Activated naive CD8-positive, alpha-beta T cell treated with anti-CD3 and anti-CD28 coated beads for 36 hours (primary cell): Measurements from ENCODE around the gene MAP3K14. TPM values are rescaled to one million over a fixed set of nuclear protein-coding genes. Genes with fewer than 3 reads are reported as not detected.
"Not testable (repeated sequence)": the region's sequence is repeated elsewhere in the genome, so short reads cannot be mapped to it uniquely, and the experiment has no call there.

ENCODE experiments used
- DNase-seq: peaks from one replicate; pipeline ENCODE4 v3.0.0; 2021
- H3K27ac Mint-ChIP-seq: one replicate; pipeline ENCODE4 v1.8.0; 2022; ENCODE audit warnings: mild to moderate bottlenecking, moderate library complexity, mixed read lengths
- H3K27me3 Mint-ChIP-seq: one replicate; pipeline ENCODE4 v1.8.0; 2022; ENCODE audit warnings: mild to moderate bottlenecking, mixed read lengths
- H3K36me3 Mint-ChIP-seq: one replicate; pipeline ENCODE4 v1.8.0; 2021; ENCODE audit warnings: mild to moderate bottlenecking, mixed read lengths
- H3K4me1 Mint-ChIP-seq: one replicate; pipeline ENCODE4 v1.8.0; 2021; ENCODE audit warnings: mixed read lengths
- H3K4me3 Mint-ChIP-seq: one replicate; pipeline ENCODE4 v1.8.0; 2022; ENCODE audit warnings: mild to moderate bottlenecking, moderate library complexity, mixed read lengths
- H3K9me3 Mint-ChIP-seq: one replicate; pipeline ENCODE4 v1.8.0; 2022; ENCODE audit warnings: mixed read lengths
- total RNA-seq, 2 experiments: library from RNA; stranded (reverse); gene quantifications; one replicate each; pipeline ENCODE4 v1.2.3, GENCODE V29; 2021

MAP3K14 gene
- total RNA-seq, 2 experiments from 2014 or later = 27.1 to 28.3 TPM

DNA sequence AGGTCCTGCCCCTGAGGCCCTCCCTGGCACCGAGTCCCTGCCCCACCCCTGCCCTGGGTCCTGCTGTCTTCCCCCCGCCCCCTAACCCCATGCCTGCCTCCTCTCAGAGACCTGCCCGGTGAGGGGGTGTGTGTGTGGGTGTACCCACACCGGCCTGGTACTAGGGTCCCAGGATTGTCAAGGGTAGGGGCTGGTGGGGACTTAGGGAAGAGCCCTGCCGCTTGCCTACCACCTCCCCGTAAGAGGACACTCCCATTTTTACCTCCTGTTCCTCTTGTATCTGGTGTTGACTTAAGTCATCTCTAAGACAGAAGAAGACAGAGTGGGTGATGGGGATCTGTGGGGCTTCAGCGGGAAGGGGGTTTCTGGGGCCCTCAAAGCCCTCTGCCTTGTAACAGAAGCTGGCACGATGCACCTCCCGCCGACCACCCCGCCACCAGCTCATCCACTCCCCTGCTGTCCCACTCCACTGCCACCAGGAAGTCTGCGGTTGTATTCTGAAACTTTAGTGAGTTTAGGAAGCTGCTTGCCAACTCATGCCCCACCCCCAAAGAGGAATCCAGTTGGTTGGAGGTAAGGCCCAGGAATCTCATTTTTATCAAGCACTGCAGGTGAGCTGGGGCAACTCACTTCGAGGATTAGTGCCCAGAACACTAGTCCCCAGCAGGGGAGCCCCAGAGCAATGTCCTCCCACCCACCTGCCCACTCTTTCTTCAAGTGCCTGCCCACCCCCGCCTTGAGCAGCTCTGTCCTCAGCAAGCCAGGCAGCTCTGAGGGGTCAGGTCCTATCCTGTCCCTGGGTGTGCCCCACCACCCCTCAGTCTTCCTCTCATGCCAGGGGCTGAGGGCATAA, 60.5 kb downstream of the MAP3K14 start:
- DNase-seq = no peak
- Mint-ChIP-seq H3K4me1 (peaks cover 58% of the 10 kb centered on the region), H3K9me3 (no peaks in the 10 kb centered on the region), H3K27ac (peak overlapping the region; percentile 69), H3K4me3 (no peak overlapping the region), H3K27me3 (no peaks in the 10 kb centered on the region), H3K36me3 (peaks cover 18% of the 10 kb centered on the region)

DNA sequence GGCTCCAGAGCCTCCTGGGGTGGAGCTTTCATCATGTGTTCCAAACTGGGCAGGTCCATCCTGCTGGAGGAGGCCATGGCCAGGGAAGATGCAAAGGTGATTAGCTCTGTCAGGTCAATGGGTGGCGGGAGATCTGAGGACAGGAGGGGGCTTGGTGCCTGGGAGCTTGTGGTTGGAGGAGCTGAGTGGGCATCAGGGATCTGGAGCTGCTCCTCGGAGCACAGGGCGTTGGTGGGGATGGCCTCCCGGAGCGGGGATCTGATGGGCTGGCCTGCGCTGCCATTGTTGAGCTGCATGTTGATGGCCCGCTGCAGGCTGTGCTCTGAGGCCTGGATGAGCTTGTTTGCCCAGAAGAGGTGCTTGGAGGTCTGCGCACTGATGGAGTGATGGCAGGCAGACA, 61.5 kb downstream of the MAP3K14 start:
- H3K4me1 Mint-ChIP-seq = peaks cover 53% of the 10 kb centered on the region
- H3K27ac Mint-ChIP-seq = peak overlapping the region; percentile 12
- no peak overlapping the region for H3K4me3 Mint-ChIP-seq
- H3K36me3 Mint-ChIP-seq = peaks cover 14% of the 10 kb centered on the region
- no peaks in the 10 kb centered on the region for H3K27me3 Mint-ChIP-seq
- DNase-seq = no peak
- H3K9me3 Mint-ChIP-seq = no peaks in the 10 kb centered on the region

DNA sequence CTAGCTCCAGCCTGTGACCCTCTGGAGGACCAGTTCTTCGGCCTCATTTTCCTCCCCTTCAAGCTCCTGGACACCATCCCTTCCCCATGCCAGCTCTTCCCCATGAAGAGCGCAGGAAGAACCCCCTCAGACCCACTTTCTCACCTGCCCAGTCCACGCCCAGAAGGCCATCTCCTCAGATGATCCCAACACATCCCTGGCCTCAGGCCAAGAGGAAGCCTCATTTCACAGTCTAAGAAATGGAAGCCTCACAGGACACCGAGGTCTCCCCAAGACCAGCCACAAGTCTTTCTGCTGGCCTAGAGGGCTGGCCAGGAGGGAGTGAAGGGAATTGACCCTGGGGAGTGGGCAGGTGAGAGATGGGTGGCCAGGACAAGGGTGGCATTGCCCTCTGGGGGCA, 62.9 kb downstream of the MAP3K14 start:
- H3K27me3 Mint-ChIP-seq = no peaks in the 10 kb centered on the region
- H3K4me1 Mint-ChIP-seq = peaks cover 59% of the 10 kb centered on the region
- H3K27ac Mint-ChIP-seq = peak overlapping the region; percentile 85

DNA sequence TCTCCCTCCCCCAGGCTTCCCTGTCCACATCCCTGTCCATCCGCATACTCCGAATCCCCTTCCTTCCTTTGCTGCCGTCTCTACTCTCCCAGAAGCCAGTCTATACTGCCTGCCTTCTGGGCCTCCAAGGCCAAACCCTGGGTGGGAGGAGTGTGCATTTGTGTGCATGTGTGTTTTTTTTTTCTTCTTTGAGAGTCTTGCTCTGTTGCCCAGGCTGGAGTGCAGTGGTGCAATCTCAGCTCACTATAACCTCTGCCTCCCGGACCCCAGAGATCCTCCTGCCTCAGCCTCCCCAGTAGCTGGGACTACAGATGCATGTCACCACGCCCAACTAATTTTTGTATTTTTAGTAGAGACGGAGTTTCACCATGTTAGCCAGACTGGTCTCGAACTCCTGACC, 63.6 kb downstream of the MAP3K14 start:
- not testable (repeated sequence) for DNase-seq, H3K9me3 Mint-ChIP-seq, H3K27me3 Mint-ChIP-seq
- Mint-ChIP-seq H3K4me3 (peak overlapping the region; percentile 54), H3K36me3 (peaks cover 28% of the 10 kb centered on the region), H3K27ac (peak overlapping the region; percentile 85), H3K4me1 (peaks cover 65% of the 10 kb centered on the region)

More for the DNA sequence above, 62.9 kb downstream of the MAP3K14 start:
- no peak for DNase-seq
- H3K4me3 Mint-ChIP-seq = no peak overlapping the region
- H3K36me3 Mint-ChIP-seq = peaks cover 22% of the 10 kb centered on the region
- no peaks in the 10 kb centered on the region for H3K9me3 Mint-ChIP-seq

DNA sequence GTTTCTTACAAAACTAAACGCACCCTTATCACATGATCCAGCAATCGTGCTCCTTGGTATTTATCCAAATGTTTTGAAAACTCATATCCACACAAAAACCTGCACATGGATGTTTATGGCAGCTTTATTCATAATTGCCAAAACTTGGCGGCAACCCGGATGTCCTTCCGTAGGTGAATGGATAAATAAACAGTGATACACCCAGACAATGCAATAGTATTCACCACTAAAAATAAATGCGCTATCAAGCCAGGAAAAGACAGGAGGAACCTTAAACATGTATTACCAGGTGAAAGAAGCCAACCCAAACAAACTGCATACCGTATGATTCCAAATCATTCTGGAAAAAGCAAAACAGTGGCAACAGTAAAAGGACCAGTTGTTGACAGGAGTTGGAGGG, 64.9 kb downstream of the MAP3K14 start:
- no peaks in the 10 kb centered on the region for H3K9me3 Mint-ChIP-seq
- no peaks in the 10 kb centered on the region for H3K27me3 Mint-ChIP-seq
- peaks cover 30% of the 10 kb centered on the region for H3K36me3 Mint-ChIP-seq
- H3K27ac Mint-ChIP-seq = peak overlapping the region; percentile 85
- no peak for DNase-seq
- peaks cover 64% of the 10 kb centered on the region for H3K4me1 Mint-ChIP-seq
- H3K4me3 Mint-ChIP-seq = peak overlapping the region; percentile 29

DNA sequence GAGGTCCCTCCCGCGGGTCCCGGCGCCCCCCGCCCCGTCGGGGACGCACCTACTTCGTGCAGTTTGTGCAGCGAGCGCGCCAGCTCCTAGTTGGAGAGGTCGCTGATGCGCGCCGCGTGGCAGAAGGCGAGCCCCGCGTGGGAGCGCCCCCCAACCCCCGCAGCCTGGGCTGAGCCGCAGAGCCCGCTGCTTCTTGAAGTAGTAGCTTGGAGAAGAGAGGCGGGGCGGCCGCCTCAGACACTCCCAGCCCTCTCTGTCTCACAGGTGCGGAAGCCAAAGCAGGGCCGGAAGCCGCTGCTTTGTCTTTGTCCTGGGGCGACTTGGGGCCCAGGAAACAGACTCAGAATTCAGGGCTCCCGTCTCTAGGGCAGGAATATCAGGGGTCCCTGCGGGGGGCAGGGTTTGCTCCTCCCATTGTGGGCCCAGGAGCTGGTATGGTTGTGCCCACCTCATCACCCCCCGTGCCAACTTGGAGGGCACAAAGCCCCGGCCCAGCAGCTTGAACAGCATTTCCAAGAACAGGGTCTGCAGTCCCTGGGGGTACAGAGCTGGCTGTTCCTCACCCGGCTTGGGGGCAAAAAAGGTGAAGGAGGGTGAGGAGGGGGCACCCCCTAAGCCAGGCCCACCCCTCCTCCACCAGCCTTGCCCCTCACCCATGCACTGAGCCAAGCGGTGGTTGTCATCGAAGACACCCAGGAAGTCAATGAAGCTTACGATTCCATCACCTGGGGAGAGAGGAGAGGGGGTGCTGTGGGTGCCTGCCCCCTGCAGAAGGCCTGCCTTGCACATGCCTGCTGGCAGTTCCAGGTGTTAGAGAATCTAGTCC, 68.5 kb downstream of the MAP3K14 start:
- no peaks in the 10 kb centered on the region for H3K27me3 Mint-ChIP-seq
- H3K36me3 Mint-ChIP-seq = peaks cover 43% of the 10 kb centered on the region
- peaks cover 48% of the 10 kb centered on the region for H3K4me1 Mint-ChIP-seq
- H3K27ac Mint-ChIP-seq = peak overlapping the region; percentile 92
- peak; percentile 82 for DNase-seq
- H3K4me3 Mint-ChIP-seq = peak overlapping the region; percentile 92
- H3K9me3 Mint-ChIP-seq = no peaks in the 10 kb centered on the region

DNA sequence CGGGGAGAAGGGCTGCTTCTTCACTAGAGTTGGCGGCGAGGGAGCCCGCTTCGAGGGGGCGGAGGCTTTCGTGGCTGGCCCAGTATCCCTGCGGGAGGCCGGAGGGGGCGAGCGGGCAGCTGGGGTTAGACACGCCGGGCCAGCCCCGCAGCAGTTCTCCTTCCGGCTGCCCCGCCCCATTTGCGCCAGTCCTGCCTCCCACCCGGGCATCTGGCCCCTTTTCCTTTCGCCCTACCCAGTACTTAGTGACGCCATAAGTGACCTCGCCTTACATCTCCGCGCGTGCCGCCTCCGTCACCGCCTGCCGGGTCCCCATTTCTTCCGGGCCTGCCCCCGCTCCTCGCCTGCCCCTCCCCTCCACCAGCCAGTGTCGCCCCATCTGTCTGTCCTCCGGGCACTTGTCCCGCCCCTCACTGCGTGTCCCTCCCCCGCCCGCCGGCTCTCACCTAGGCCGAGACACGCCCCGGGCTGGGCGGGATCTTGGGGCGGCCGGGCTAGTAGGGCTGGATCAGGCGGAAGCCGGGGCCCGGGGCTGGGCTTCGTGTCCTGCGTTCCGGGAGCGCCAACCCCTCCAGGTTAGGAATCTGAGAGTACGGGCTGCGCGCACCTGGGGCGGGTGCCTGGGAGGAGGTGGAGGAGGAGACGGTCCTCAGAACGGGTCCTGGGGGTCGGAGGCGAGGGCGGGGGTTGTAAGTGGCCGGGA, 69.2 kb downstream of the MAP3K14 start:
- peak; percentile 99 for DNase-seq
- Mint-ChIP-seq H3K4me3 (peak overlapping the region; percentile 92), H3K36me3 (peaks cover 46% of the 10 kb centered on the region), H3K27ac (peak overlapping the region; percentile 91), H3K27me3 (no peaks in the 10 kb centered on the region), H3K9me3 (no peaks in the 10 kb centered on the region), H3K4me1 (peaks cover 41% of the 10 kb centered on the region)

DNA sequence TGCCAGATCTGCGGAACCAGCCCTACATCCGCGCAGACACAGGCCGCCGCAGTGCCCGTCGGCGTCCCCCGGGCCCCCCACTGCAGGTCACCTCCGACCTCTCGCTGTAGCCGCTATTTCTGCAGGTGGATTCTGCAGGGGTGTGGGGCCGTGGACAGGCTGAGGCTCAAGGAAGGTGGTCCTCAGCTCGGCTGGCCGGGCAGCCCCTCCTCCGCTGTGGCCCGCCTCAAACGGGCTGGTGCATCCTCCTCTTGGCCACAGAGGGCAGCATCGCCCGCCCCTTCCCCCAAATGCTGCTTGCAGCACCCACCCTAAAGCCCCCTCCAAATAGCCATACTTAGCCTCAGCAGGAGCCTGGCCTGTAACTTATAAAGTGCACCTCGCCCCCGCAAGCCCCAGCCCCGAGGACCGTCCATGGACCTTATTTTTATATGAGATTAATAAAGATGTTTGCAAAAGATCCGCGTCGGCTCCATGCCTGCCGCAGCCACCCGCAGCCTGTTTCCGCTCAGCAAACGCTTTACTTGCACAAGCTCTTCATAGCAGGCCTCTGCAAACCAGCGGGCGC, 69.9 kb downstream of the MAP3K14 start:
- DNase-seq = no peak
- Mint-ChIP-seq H3K4me3 (peak overlapping the region; percentile 92), H3K27me3 (no peaks in the 10 kb centered on the region), H3K27ac (peak overlapping the region; percentile 91), H3K4me1 (peaks cover 34% of the 10 kb centered on the region), H3K9me3 (no peaks in the 10 kb centered on the region), H3K36me3 (peaks cover 40% of the 10 kb centered on the region)

DNA sequence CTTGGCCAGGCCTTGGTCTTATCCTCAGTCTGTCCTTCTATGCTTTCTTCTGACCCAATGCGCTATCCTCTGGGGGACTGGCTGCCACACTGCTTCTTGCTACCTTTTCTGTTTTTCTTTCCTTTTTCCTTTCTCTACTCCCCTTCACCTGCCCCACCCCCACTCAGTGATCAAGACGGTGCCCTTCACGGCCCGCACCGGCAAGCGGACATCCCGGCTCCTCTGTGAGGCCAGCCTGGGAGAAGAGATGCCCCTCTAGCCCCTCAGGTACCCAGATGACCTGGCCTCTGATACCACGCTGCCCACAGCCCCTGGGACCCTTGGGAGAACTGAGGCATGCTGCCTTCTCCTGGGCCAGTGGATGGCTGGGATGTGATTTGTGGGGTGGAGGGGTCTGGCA, 70.5 kb downstream of the MAP3K14 start:
- Mint-ChIP-seq H3K4me1 (peaks cover 32% of the 10 kb centered on the region), H3K27ac (peak overlapping the region; percentile 82), H3K4me3 (peak overlapping the region; percentile 92), H3K36me3 (peaks cover 36% of the 10 kb centered on the region), H3K9me3 (no peaks in the 10 kb centered on the region), H3K27me3 (no peaks in the 10 kb centered on the region)
- no peak for DNase-seq

DNA sequence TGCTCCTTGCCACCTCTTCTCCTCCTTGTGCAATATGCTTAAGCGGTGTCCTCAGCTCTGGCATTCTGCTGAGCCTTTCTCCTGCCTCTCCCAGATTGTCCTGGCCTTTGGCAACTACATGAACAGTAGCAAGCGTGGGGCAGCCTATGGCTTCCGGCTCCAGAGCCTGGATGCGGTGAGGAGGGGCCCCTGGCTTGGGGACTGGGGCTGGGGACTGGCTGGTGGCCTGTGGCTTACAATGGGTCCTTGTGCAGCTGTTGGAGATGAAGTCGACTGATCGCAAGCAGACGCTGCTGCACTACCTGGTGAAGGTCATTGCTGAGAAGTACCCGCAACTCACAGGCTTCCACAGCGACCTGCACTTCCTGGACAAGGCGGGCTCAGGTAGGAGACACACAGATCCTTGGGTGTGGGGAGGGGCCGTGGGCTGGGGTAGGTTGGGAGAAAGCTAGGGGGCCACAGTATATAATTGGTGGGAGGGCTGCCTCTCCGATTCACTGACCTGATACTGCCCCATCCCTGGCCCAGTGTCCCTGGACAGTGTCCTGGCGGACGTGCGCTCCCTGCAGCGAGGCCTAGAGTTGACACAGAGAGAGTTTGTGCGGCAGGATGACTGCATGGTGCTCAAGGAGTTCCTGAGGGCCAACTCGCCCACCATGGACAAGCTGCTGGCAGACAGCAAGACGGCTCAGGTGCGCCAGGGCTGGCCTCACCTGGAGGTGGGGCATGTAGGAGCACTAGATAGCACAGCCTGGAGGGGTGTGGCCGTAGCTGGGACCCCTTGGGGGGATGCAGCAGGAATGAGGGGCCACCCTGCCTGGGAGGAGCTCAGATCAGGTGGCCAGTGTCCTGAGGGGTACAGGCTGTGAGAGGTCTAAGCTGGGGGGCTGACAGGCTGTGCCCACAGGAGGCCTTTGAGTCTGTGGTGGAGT, 71.8 kb downstream of the MAP3K14 start:
- Mint-ChIP-seq H3K27ac (peak overlapping the region; percentile 67), H3K36me3 (peaks cover 34% of the 10 kb centered on the region), H3K27me3 (no peaks in the 10 kb centered on the region), H3K4me3 (no peak overlapping the region), H3K4me1 (peaks cover 26% of the 10 kb centered on the region), H3K9me3 (no peaks in the 10 kb centered on the region)
- DNase-seq = no peak

DNA sequence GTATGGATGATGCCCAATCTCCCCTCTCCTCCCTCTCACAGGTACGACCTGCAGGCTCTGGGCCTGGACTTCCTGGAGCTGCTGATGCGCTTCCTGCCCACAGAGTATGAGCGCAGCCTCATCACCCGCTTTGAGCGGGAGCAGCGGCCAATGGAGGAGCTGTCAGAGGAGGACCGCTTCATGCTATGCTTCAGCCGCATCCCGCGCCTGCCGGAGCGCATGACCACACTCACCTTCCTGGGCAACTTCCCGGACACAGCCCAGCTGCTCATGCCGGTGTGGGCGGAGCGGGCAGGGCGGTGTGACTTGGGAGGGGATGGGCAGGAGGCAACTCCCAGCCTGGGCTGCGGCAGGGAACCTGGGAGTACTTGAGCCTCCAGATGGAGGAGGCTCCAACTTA, 73.1 kb downstream of the MAP3K14 start:
- Mint-ChIP-seq H3K27me3 (no peaks in the 10 kb centered on the region), H3K36me3 (peaks cover 35% of the 10 kb centered on the region), H3K4me3 (peak overlapping the region; percentile 10), H3K9me3 (no peaks in the 10 kb centered on the region), H3K4me1 (peaks cover 19% of the 10 kb centered on the region), H3K27ac (peak overlapping the region; percentile 42)
- DNase-seq = no peak

DNA sequence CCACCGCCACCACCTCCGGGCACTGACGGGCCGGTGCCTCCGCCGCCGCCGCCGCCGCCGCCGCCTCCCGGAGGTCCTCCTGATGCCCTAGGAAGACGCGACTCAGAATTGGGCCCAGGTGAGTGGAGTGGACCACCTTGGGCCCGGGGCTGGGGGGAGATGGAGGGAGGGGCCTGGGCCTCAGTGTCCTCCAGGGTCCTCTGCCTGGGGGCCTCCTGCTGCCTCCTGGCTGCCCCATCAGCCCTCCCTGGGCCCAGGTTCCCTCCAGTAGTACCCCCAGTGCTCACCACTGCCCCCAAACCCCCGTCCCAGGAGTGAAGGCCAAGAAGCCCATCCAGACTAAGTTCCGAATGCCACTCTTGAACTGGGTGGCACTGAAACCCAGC, 74.8 kb downstream of the MAP3K14 start:
- no peak overlapping the region for H3K4me3 Mint-ChIP-seq
- DNase-seq = no peak
- peaks cover 42% of the 10 kb centered on the region for H3K36me3 Mint-ChIP-seq
- H3K4me1 Mint-ChIP-seq = peaks cover 16% of the 10 kb centered on the region
- no peaks in the 10 kb centered on the region for H3K9me3 Mint-ChIP-seq
- no peaks in the 10 kb centered on the region for H3K27me3 Mint-ChIP-seq
- H3K27ac Mint-ChIP-seq = peak overlapping the region; percentile 38

DNA sequence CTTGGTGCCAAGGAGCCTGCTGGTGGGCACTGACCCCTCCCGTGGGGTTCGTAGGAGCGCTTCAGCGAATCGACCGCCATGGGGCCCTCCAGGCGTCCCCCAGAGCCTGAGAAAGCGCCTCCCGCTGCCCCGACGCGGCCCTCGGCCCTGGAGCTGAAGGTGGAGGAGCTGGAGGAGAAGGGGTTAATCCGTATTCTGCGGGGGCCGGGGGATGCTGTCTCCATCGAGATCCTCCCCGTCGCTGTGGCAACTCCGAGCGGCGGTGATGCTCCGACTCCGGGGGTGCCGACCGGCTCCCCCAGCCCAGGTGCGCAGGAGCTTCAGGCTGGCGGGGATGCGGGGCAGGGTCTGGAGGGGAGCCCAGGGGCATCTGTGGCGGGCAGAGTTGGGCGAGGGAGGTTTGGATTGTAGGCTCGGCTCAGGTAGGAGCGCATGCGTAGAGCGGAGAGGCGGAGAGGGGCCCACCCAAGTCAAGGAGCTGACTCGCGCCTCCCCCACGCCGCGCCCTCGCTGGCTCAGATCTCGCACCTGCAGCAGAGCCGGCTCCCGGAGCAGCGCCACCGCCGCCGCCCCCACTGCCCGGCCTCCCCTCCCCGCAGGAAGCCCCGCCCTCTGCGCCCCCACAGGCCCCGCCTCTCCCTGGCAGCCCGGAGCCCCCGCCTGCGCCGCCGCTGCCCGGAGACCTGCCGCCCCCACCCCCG, 75.3 kb downstream of the MAP3K14 start:
- no peak for DNase-seq
- Mint-ChIP-seq H3K4me3 (no peak overlapping the region), H3K4me1 (peaks cover 13% of the 10 kb centered on the region), H3K9me3 (no peaks in the 10 kb centered on the region), H3K27me3 (no peaks in the 10 kb centered on the region), H3K36me3 (peaks cover 37% of the 10 kb centered on the region), H3K27ac (no peak overlapping the region)
